HG03060 (cell line): ENCODE measurements around the gene BLID.

ENCODE experiments used
- ATAC-seq: cut with Tn5 transposase; IDR thresholded peaks from one replicate; pipeline ENCODE4 v1.9.1; 2021; ENCODE audit warnings: low read depth, moderate number of reproducible peaks; ENCODE audit not compliant: unreplicated experiment

BLID gene

GRCh38 chr11:122141725-122142124, 25.7 kb upstream of the BLID start:
- no peak for ATAC-seq

GRCh38 chr11:122140500-122140899, 24.5 kb upstream of the BLID start:
- ATAC-seq: no peak

- ATAC-seq: no peak
Observed at GRCh38 chr11:122139595-122139866, 23.5 kb upstream of the BLID start.

GRCh38 chr11:122138744-122139594, 23.0 kb upstream of the BLID start:
- ATAC-seq: no peak

GRCh38 chr11:122137078-122137793, 21.2 kb upstream of the BLID start:
- ATAC-seq: no peak

- ATAC-seq: no peak
Observed at GRCh38 chr11:122131126-122131525, 15.1 kb upstream of the BLID start.

- no peak for ATAC-seq
Observed at GRCh38 chr11:122128146-122128545, 12.1 kb upstream of the BLID start.

- ATAC-seq: no peak
Observed at GRCh38 chr11:122127020-122127419, 11.0 kb upstream of the BLID start.

- ATAC-seq: no peak
Observed at GRCh38 chr11:122126024-122126688, 10.1 kb upstream of the BLID start.

GRCh38 chr11:122123263-122123929, 7.4 kb upstream of the BLID start:
- no peak for ATAC-seq

GRCh38 chr11:122122179-122122578, 6.2 kb upstream of the BLID start:
- no peak for ATAC-seq

- no peak for ATAC-seq
Observed at GRCh38 chr11:122120096-122120495, 4.1 kb upstream of the BLID start.

GRCh38 chr11:122116591-122116990, 576 bp upstream of the BLID start:
- ATAC-seq: no peak

- ATAC-seq: no peak
Observed at GRCh38 chr11:122114976-122115375, 1.0 kb downstream of the BLID start.

- ATAC-seq: no peak
Observed at GRCh38 chr11:122113836-122114825, 1.9 kb downstream of the BLID start.

- no peak for ATAC-seq
Observed at GRCh38 chr11:122112470-122113365, 3.3 kb downstream of the BLID start.

- no peak for ATAC-seq
Observed at GRCh38 chr11:122109932-122110331, 6.1 kb downstream of the BLID start.

GRCh38 chr11:122108828-122109227, 7.2 kb downstream of the BLID start:
- no peak for ATAC-seq
